DMS53 treated with DMSO at 0.1 percent for 48 hours (cell line): ENCODE measurements around the gene LIMS1.
A peak's percentile ranks its signal among the peaks of the same experiment; 100 is the strongest.
"Not testable (repeated sequence)": the region's sequence is repeated elsewhere in the genome, so short reads cannot be mapped to it uniquely, and the experiment has no call there.

Experiments
- DNase-seq: peaks from one replicate; lab custom pipeline; 2025; ENCODE audit not compliant: unreplicated experiment; lab: John Stamatoyannopoulos, UW

The LIMS1 gene

GRCh38 chr2:108657517-108657916 lies 123.2 kb downstream of the LIMS1 start:
- DNase-seq: not testable (repeated sequence)

- DNase-seq: not testable (repeated sequence)
Measured at GRCh38 chr2:108658553-108658952, 124.3 kb downstream of the LIMS1 start.

GRCh38 chr2:108661493-108661892 lies 127.2 kb downstream of the LIMS1 start:
- not testable (repeated sequence) for DNase-seq

- DNase-seq: not testable (repeated sequence)
Measured at GRCh38 chr2:108662207-108662612, 127.9 kb downstream of the LIMS1 start.

- DNase-seq: not testable (repeated sequence)
Measured at GRCh38 chr2:108663346-108663745, 129.1 kb downstream of the LIMS1 start.

GRCh38 chr2:108664089-108664488 lies 129.8 kb downstream of the LIMS1 start:
- not testable (repeated sequence) for DNase-seq

- DNase-seq: not testable (repeated sequence)
Measured at GRCh38 chr2:108664979-108665378, 130.7 kb downstream of the LIMS1 start.

- not testable (repeated sequence) for DNase-seq
Measured at GRCh38 chr2:108665975-108666374, 131.7 kb downstream of the LIMS1 start.

- DNase-seq: not testable (repeated sequence)
Measured at GRCh38 chr2:108667140-108667539, 132.9 kb downstream of the LIMS1 start.

GRCh38 chr2:108670282-108670681 lies 136.0 kb downstream of the LIMS1 start:
- DNase-seq: not testable (repeated sequence)

- DNase-seq: not testable (repeated sequence)
Measured at GRCh38 chr2:108672200-108672805, 138.0 kb downstream of the LIMS1 start.

- DNase-seq: not testable (repeated sequence)
Measured at GRCh38 chr2:108676522-108676921, 142.3 kb downstream of the LIMS1 start.

GRCh38 chr2:108677239-108677744 lies 143.0 kb downstream of the LIMS1 start:
- not testable (repeated sequence) for DNase-seq

GRCh38 chr2:108678198-108678651 lies 144.0 kb downstream of the LIMS1 start:
- DNase-seq: peak; percentile 70

- DNase-seq: not testable (repeated sequence)
Measured at GRCh38 chr2:108680805-108681204, 146.5 kb downstream of the LIMS1 start.

GRCh38 chr2:108688818-108689756 lies 154.8 kb downstream of the LIMS1 start:
- DNase-seq: peak; percentile 53

- DNase-seq: not testable (repeated sequence)
Measured at GRCh38 chr2:108690001-108690400, 155.7 kb downstream of the LIMS1 start.

GRCh38 chr2:108691447-108691846 lies 157.2 kb downstream of the LIMS1 start:
- DNase-seq: no peak

- DNase-seq: no peak
Measured at GRCh38 chr2:108701208-108701607, 166.9 kb downstream of the LIMS1 start.

GRCh38 chr2:108701806-108702205 lies 167.5 kb downstream of the LIMS1 start:
- no peak for DNase-seq

- DNase-seq: no peak
Measured at GRCh38 chr2:108704871-108705270, 170.6 kb downstream of the LIMS1 start.

GRCh38 chr2:108707300-108707699 lies 173.0 kb downstream of the LIMS1 start:
- no peak for DNase-seq
